Measurements from ENCODE around the gene FLT3. TPM values are rescaled to one million over a fixed set of nuclear protein-coding genes. Genes with fewer than 3 reads are reported as not detected.

The FLT3 gene
- polyA plus RNA-seq, 3 donors = 2.1 to 5.3 (median 3.7) TPM

DNA sequence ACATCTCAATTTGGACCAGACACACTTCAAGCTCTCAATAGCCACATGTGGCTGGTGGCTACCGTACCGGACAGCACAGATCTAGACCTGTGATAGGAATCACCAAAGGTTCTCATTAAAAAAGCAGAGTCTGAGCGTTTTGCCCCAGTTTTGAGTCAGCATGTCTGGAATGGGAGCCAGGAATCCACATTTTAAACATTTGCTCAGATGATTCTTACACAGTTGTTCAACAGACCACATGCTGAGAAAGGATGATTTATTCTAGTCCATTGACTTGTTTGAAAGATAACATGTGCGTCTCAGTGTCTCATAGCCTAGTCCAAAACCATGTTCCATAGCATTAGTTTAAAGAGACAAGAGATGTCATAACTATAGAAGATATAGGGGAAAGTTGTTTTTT lies 53.4 kb downstream of the FLT3 start:
- DNase-seq = no peak
- peak overlapping the region in 1 of 3 experiments; percentile 17 for H3K4me3 ChIP-seq (replicated peaks in 1 of 3; ENCODE audit: low read depth in 2 of 3, low read length in 3 of 3)
- peaks cover 0 to 4% (median 0%) of the 10 kb centered on the region in 3 donors for H3K27me3 Mint-ChIP-seq (ENCODE audit: low read depth in 3 of 3)
- TF ChIP-seq, protein P1, sequence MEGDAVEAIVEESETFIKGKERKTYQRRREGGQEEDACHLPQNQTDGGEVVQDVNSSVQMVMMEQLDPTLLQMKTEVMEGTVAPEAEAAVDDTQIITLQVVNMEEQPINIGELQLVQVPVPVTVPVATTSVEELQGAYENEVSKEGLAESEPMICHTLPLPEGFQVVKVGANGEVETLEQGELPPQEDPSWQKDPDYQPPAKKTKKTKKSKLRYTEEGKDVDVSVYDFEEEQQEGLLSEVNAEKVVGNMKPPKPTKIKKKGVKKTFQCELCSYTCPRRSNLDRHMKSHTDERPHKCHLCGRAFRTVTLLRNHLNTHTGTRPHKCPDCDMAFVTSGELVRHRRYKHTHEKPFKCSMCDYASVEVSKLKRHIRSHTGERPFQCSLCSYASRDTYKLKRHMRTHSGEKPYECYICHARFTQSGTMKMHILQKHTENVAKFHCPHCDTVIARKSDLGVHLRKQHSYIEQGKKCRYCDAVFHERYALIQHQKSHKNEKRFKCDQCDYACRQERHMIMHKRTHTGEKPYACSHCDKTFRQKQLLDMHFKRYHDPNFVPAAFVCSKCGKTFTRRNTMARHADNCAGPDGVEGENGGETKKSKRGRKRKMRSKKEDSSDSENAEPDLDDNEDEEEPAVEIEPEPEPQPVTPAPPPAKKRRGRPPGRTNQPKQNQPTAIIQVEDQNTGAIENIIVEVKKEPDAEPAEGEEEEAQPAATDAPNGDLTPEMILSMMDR (IDR thresholded peaks at IDR 0.05) = no peak
- no peaks in the 10 kb centered on the region for H4K20me1 ChIP-seq (ENCODE audit: insufficient read depth, low read length)
- 100% methylated on average over 2 of the region's 4 CpGs for WGBS (ENCODE audit: insufficient coverage)
- no peak overlapping the region for H3K4me3 Mint-ChIP-seq
- peaks cover 0 to 9% of the 10 kb centered on the region in 2 donors for H3K36me3 Mint-ChIP-seq
- no peak overlapping the region for H3K9ac ChIP-seq (ENCODE audit: insufficient read depth, low read length, poor library complexity, severe bottlenecking)
- H3K36me3 ChIP-seq (replicated peaks in 1 of 2; ENCODE audit: control insufficient read depth in 1 of 2, insufficient read depth in 2 of 2, low read length in 2 of 2) = no peaks in the 10 kb centered on the region
- H3K27me3 ChIP-seq (ENCODE audit: control insufficient read depth in 2 of 2, insufficient read depth in 2 of 2, low read length in 2 of 2) = no peaks in the 10 kb centered on the region
- peaks cover 24 to 34% of the 10 kb centered on the region in 2 donors for H3K4me1 ChIP-seq (ENCODE audit: control insufficient read depth in 1 of 2, insufficient read depth in 2 of 2, low read length in 2 of 2)
- H3K4me2 ChIP-seq (replicated peaks; ENCODE audit: extremely low read depth, low read length, poor library complexity, severe bottlenecking) = no peak overlapping the region
- peak overlapping the region in 2 of 7 donors; percentile 26 to 69 for H3K27ac Mint-ChIP-seq
- no peaks in the 10 kb centered on the region for H3K9me3 ChIP-seq (replicated peaks in 1 of 2; ENCODE audit: control insufficient read depth in 1 of 2, insufficient read depth in 1 of 2, low read length in 2 of 2)
- H3K27ac ChIP-seq (ENCODE audit: low read depth in 1 of 2, low read length in 2 of 2) = no peak overlapping the region
- no peaks in the 10 kb centered on the region for H3K79me2 ChIP-seq (ENCODE audit: insufficient read depth, low read length)
- no peaks in the 10 kb centered on the region for H3K9me3 Mint-ChIP-seq
- H2AFZ ChIP-seq (ENCODE audit: insufficient read depth, low read depth, low read length, poor library complexity, severe bottlenecking) = no peak overlapping the region
- peaks cover 32% of the 10 kb centered on the region for H3K4me1 Mint-ChIP-seq
- intact Hi-C loops (cut with micrococcal nuclease) = loop anchor here in 1 of 2 donors (5.0 kb wide), 1 partner anchor 90 kb away; the partner anchor contains the start of gene PAN3

- Histone ChIP-seq H3K27ac (ENCODE audit: low read depth in 1 of 2, low read length in 2 of 2) (no peak overlapping the region), H2AFZ (ENCODE audit: insufficient read depth, low read depth, low read length, poor library complexity, severe bottlenecking) (no peak overlapping the region), H3K4me2 (replicated peaks; ENCODE audit: extremely low read depth, low read length, poor library complexity, severe bottlenecking) (no peak overlapping the region), H3K4me3 (replicated peaks in 1 of 3; ENCODE audit: low read depth in 2 of 3, low read length in 3 of 3) (no peak overlapping the region), H3K36me3 (replicated peaks in 1 of 2; ENCODE audit: control insufficient read depth in 1 of 2, insufficient read depth in 2 of 2, low read length in 2 of 2) (no peaks in the 10 kb centered on the region), H3K79me2 (ENCODE audit: insufficient read depth, low read length) (no peaks in the 10 kb centered on the region), H3K9me3 (replicated peaks in 1 of 2; ENCODE audit: control insufficient read depth in 1 of 2, insufficient read depth in 1 of 2, low read length in 2 of 2) (no peaks in the 10 kb centered on the region), H3K9ac (ENCODE audit: insufficient read depth, low read length, poor library complexity, severe bottlenecking) (no peak overlapping the region), H3K27me3 (ENCODE audit: control insufficient read depth in 2 of 2, insufficient read depth in 2 of 2, low read length in 2 of 2) (no peaks in the 10 kb centered on the region), H3K4me1 (ENCODE audit: control insufficient read depth in 1 of 2, insufficient read depth in 2 of 2, low read length in 2 of 2) (peaks cover 34 to 44% of the 10 kb centered on the region in 2 donors), H4K20me1 (ENCODE audit: insufficient read depth, low read length) (no peaks in the 10 kb centered on the region)
- TF ChIP-seq, protein P1 (IDR thresholded peaks at IDR 0.05) = no peak
- intact Hi-C loops (cut with micrococcal nuclease) = loop anchor here in 1 of 2 donors (5.0 kb wide), 1 partner anchor 91 kb away; the partner anchor contains the start of gene PAN3
- no peak for DNase-seq
- Mint-ChIP-seq H3K9me3 (no peaks in the 10 kb centered on the region), H3K27ac (no peak overlapping the region), H3K36me3 (peaks cover 0 to 9% of the 10 kb centered on the region in 2 donors), H3K4me3 (no peak overlapping the region), H3K4me1 (peaks cover 43% of the 10 kb centered on the region), H3K27me3 (ENCODE audit: low read depth in 3 of 3) (peaks cover 0 to 4% (median 0%) of the 10 kb centered on the region in 3 donors)
- WGBS (ENCODE audit: insufficient coverage) = no CpG with 5 or more reads among the region's 3 CpGs
Measured at GRCh38 chr13:28045861-28046260, 54.5 kb downstream of the FLT3 start.
